Embryonic facial prominence (tissue), 1 donor: ENCODE measurements around the gene SVOPL.

Experiments
- DNase-seq: peaks from one replicate; pipeline ENCODE4 v3.0.0-alpha.2; 2016; ENCODE audit errors: extremely low spot score

The SVOPL gene

GRCh38 chr7:138607216-138608126 lies 93.7 kb downstream of the SVOPL start:
- DNase-seq: no peak

GRCh38 chr7:138606236-138606635 lies 94.9 kb downstream of the SVOPL start:
- DNase-seq: no peak

- DNase-seq: no peak
Observed at GRCh38 chr7:138603549-138604318, 97.4 kb downstream of the SVOPL start.

- no peak for DNase-seq
Observed at GRCh38 chr7:138602451-138602850, 98.7 kb downstream of the SVOPL start.

GRCh38 chr7:138595454-138595853 lies 105.7 kb downstream of the SVOPL start:
- no peak for DNase-seq

GRCh38 chr7:138590154-138590553 lies 111.0 kb downstream of the SVOPL start:
- DNase-seq: no peak

- no peak for DNase-seq
Observed at GRCh38 chr7:138588986-138589385, 112.2 kb downstream of the SVOPL start.

GRCh38 chr7:138587485-138587884 lies 113.7 kb downstream of the SVOPL start:
- no peak for DNase-seq

- no peak for DNase-seq
Observed at GRCh38 chr7:138585283-138585993, 115.7 kb downstream of the SVOPL start.

GRCh38 chr7:138584696-138585095 lies 116.5 kb downstream of the SVOPL start:
- no peak for DNase-seq

GRCh38 chr7:138584283-138584682 lies 116.9 kb downstream of the SVOPL start:
- DNase-seq: no peak

GRCh38 chr7:138581065-138581464 lies 120.1 kb downstream of the SVOPL start:
- DNase-seq: no peak

- DNase-seq: no peak
Observed at GRCh38 chr7:138579671-138580070, 121.5 kb downstream of the SVOPL start.

GRCh38 chr7:138579136-138579535 lies 122.0 kb downstream of the SVOPL start:
- DNase-seq: no peak

- DNase-seq: no peak
Observed at GRCh38 chr7:138575897-138576428, 125.2 kb downstream of the SVOPL start.

- no peak for DNase-seq
Observed at GRCh38 chr7:138573741-138574140, 127.4 kb downstream of the SVOPL start.

- no peak for DNase-seq
Observed at GRCh38 chr7:138570715-138571114, 130.4 kb downstream of the SVOPL start.

- no peak for DNase-seq
Observed at GRCh38 chr7:138569418-138569817, 131.7 kb downstream of the SVOPL start.

- no peak for DNase-seq
Observed at GRCh38 chr7:138568655-138569054, 132.5 kb downstream of the SVOPL start.

GRCh38 chr7:138565451-138566114 lies 135.6 kb downstream of the SVOPL start:
- no peak for DNase-seq

- no peak for DNase-seq
Observed at GRCh38 chr7:138565071-138565450, 136.1 kb downstream of the SVOPL start.
